HK-2 (cell line): ENCODE data around the gene SHC3.

Experiments
- DNase-seq: peaks from one replicate; pipeline ENCODE4 v3.0.0-alpha.2; 2018; ENCODE audit not compliant: unreplicated experiment

Gene SHC3

GRCh38 chr9:89054865-89055495 is 123.6 kb downstream of the SHC3 start:
- DNase-seq: no peak

GRCh38 chr9:89053301-89053700 is 125.3 kb downstream of the SHC3 start:
- no peak for DNase-seq

DNA sequence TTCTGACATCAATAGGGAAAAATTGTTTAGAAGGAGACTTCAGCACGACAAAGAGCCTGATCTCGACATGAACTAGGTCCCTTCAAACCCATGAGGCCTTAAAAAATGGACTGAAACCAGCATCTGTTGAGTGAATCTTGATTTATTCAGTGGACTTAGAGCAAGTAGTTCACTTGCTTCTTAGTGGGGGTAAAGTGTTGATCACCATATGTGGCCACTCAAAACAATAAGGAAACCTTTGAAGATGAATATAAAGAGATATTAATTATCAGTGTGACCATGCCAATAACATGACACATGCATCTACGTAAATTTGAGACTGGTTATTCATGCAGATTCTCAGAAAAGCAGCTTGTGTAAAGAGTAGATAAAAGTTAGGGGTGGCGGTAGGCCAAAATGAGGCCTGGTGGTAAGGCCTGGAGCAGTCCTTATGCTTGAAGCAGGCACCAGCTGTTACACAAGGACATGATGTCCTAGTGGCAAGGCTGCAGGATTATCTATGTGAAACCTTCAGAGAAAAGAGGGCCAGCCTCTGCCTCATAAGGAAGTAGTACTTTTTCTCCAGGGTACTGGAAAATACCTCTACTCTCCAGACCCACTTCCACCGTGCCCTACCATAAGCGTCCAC is 126.0 kb downstream of the SHC3 start:
- DNase-seq: no peak

- DNase-seq: no peak
Observed at GRCh38 chr9:89051421-89052025, 127.1 kb downstream of the SHC3 start.

DNA sequence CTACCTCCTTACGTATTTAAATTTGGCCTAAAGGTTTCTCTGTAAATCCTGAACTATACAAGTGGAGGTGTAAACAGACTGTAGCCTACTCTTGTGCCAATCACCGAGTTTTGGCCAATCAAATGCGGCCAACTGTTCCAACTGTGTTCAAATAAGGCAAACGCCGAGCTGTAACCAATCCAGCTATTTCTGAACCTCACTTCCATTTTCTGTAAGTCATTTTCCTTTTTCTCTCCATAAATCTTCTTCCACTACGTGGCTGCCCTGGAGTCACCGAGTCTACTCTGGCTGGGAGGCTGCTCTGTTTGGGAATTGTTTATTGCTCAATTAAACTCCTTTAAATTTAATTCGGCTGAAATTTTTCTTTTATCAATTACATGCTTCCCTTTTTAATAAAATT is 129.0 kb downstream of the SHC3 start:
- no peak for DNase-seq

- DNase-seq: no peak
Observed at GRCh38 chr9:89048616-89049015, 130.0 kb downstream of the SHC3 start.

DNA sequence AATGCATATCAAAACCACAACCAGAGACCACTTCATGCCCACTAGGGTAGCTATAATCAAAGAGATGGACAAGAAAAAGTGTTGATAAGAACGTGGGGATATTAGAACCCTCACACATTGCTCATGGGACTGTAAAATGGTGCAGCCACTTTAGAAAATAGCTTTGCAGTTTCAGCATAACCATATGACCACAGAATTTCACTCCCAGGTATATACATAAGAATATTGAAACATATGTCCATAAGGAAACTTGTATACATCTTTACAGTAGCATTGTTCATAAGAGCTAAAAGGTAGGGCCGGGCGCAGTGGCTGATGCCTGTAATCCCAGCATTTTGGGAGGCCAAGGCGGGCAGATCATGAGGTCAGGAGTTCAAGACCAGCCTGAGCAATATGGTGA is 131.0 kb downstream of the SHC3 start:
- no peak for DNase-seq

GRCh38 chr9:89046832-89047231 is 131.8 kb downstream of the SHC3 start:
- DNase-seq: no peak

GRCh38 chr9:89044881-89045280 is 133.7 kb downstream of the SHC3 start:
- DNase-seq: no peak

- DNase-seq: no peak
Observed at GRCh38 chr9:89044104-89044503, 134.5 kb downstream of the SHC3 start.

- no peak for DNase-seq
Observed at GRCh38 chr9:89042984-89043383, 135.6 kb downstream of the SHC3 start.

- no peak for DNase-seq
Observed at GRCh38 chr9:89039664-89040063, 139.0 kb downstream of the SHC3 start.

DNA sequence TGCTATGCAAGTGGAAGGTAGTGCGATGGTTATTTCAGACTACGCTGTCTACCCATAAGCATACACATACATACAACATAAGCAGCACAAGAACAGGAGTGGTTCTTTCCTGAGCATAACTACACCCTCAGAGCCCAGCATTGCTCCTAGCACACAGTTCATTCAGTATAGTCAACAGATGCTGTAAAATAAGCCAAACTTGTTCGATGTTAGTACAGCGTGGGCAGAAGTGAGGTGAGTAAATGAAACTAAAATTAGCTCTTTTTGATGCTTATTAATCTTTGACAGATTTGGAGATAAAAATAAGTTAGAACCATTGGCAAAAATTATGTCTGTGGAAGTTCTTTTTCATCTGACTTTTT is 139.5 kb downstream of the SHC3 start:
- no peak for DNase-seq

- no peak for DNase-seq
Observed at GRCh38 chr9:89038382-89039103, 140.1 kb downstream of the SHC3 start.

DNA sequence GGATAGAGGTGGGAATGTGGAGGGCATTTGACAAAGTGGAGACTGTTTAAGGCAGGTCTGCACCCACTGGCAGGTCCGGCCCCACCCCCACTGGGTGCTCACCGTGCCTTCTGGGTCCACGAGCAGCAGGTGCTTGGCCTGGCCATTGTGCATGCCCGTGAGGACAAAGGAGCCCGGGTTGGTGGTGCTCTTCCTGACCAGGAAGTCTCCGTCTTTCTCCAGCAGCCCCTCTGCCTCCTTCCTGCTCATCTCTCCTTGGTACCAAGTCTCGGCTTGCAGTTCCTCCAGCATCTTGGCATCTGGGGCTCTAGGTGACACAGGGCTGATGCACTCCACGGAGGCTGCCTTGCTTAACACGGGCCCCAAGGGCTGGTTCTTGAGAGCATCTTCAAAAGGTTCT is 140.7 kb downstream of the SHC3 start:
- no peak for DNase-seq

- DNase-seq: no peak
Observed at GRCh38 chr9:89037346-89037745, 141.3 kb downstream of the SHC3 start.

- DNase-seq: no peak
Observed at GRCh38 chr9:89036891-89037290, 141.7 kb downstream of the SHC3 start.

- DNase-seq: no peak
Observed at GRCh38 chr9:89036383-89036782, 142.2 kb downstream of the SHC3 start.

- DNase-seq: no peak
Observed at GRCh38 chr9:89032661-89033060, 146.0 kb downstream of the SHC3 start.

- DNase-seq: no peak
Observed at GRCh38 chr9:89032173-89032572, 146.4 kb downstream of the SHC3 start.

DNA sequence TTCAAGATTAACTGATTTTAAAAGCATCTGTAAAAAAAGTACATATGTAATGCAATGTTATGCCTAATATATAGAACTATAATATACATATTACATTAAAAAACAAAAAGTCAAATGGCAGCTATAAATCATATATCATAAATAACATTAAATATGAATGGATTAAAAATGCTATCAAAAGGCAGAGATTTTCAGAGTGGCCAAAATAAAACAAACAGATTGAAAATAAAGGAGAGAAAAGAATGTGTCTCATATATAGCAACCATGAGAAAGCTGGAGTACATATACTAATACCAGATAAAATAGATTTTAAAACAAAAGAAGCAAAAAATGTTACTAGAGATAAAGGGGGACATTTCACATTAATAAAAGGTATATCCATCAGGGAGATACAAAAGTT is 148.8 kb downstream of the SHC3 start:
- no peak for DNase-seq

DNA sequence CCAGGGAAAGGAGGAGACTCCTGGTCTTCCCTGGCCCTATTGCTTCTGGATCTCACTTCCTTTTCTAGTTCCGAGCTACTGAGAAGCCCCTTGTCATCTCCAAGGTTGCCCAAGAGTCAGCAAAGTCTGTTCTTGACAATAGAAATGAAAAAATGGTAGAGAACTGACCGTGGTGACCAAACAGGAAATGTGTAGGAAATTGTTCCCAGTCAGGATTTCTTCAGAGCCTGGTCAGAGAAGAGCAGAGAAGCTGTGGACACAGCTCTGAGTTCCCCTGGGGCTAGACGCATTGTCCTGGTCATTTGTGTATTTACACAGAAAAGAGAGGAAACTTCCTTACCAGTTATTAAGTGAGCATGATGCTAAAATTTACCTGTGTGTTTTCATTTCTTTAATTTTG is 151.7 kb downstream of the SHC3 start:
- no peak for DNase-seq

DNA sequence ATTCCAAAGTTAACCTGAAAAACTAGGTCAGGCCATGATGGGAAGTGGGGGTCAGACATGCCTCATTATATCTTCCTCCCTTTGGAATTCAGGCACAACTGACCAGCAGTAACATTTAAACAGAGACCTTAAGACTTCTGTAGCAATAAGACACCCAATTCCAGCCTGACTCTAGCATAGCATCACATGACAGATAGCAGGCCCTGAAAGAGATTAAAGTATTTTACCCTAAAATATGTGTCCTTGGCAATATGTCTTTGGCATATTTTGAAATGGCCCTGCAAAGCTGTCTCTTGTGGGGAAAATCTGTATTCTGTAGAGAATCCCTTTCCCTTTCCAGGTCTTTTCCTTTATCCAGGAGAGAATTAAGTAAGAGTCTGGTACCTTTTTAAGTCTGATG is 153.1 kb downstream of the SHC3 start:
- DNase-seq: no peak
